SK-N-MC (cell line): Measurements from ENCODE around the gene SBNO1.
"Not testable (repeated sequence)": the region's sequence is repeated elsewhere in the genome, so short reads cannot be mapped to it uniquely, and the experiment has no call there.

Experiments
- DNase-seq: peaks from one replicate; pipeline ENCODE4 v3.0.0-alpha.2; 2011; ENCODE audit warnings: low read depth, low spot score
- H3K27ac ChIP-seq: fragments of 200-600 bp; sonication (generic); 2 replicates; pipeline ENCODE4 v1.5.1; 2016; ENCODE audit warnings: mixed run types
- H3K36me3 ChIP-seq: fragments of 200-600 bp; sonication (generic); 2 replicates; pipeline ENCODE4 v1.6.1; 2017; ENCODE audit warnings: antibody characterized with exemption, low read length, mixed read lengths; ENCODE audit not compliant: insufficient read depth
- H3K4me3 ChIP-seq: fragments of 200-600 bp; sonication (generic); 2 replicates; pipeline ENCODE4 v1.5.1; 2016
- H3K9ac ChIP-seq: fragments of 200-600 bp; sonication (generic); 2 replicates; pipeline ENCODE4 v1.8.0; 2017; ENCODE audit warnings: mixed run types, mixed read lengths; ENCODE audit not compliant: insufficient read length
- H3K9me3 ChIP-seq: fragments of 200-600 bp; sonication (generic); 2 replicates; pipeline ENCODE4 v1.6.1; 2017; ENCODE audit warnings: low read depth, mild to moderate bottlenecking, antibody characterized with exemption, low read length, moderate library complexity, mixed read lengths
- EZH2 ChIP-seq: fragments of 200-600 bp; sonication (generic); IDR thresholded peaks from one replicate; pipeline ENCODE4 v1.6.1; 2017; ENCODE audit warnings: antibody characterized with exemption
- FOXP2 ChIP-seq: optimal IDR thresholded peaks from 2 replicates; pipeline ENCODE3; 2011; ENCODE audit warnings: mild to moderate bottlenecking, moderate library complexity; ENCODE audit not compliant: insufficient read depth; ENCODE audit errors: extremely low read length, control extremely low read depth
- POLR2AphosphoS5 ChIP-seq: IDR thresholded peaks from 2 replicates; pipeline ENCODE4 v1.6.1; 2012; ENCODE audit warnings: mild to moderate bottlenecking, low read depth, low read length, borderline replicate concordance

SBNO1 gene

GRCh38 chr12:123384318-123384993, 19.8 kb upstream of the SBNO1 start:
- no peaks in the 10 kb centered on the region for H3K36me3 ChIP-seq
- no peaks in the 10 kb centered on the region for H3K9me3 ChIP-seq
- no peak for DNase-seq
- peak overlapping the region; percentile 95 for H3K4me3 ChIP-seq
- no peak overlapping the region for H3K27ac ChIP-seq
- H3K9ac ChIP-seq = peak overlapping the region; percentile 78
- TF ChIP-seq POLR2AphosphoS5 = no peak
- TF ChIP-seq FOXP2 = no peak
- no peak for TF ChIP-seq EZH2

DNA sequence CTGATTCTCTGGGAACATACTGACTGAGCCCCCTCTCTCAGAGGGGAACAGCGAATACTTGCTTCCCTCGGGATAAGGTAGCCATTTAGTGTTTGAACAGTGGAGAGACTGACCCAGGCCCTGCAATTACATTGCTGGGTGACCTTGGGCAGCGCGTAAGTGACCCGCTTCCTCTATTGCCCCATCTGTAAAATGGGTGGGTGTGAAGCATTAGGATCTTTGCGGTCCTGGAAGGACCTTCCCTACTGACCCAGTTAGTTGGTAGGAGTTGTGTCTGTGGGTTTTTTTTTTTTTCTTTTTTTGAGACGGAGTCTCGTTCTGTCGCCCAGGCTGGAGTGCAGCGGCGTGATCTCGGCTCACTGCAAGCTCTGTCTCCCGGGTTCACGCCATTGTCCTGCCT, 18.0 kb upstream of the SBNO1 start:
- Histone ChIP-seq H3K27ac (no peak overlapping the region), H3K9me3 (no peaks in the 10 kb centered on the region), H3K4me3 (no peak overlapping the region), H3K36me3 (no peaks in the 10 kb centered on the region), H3K9ac (no peak overlapping the region)
- no peak for DNase-seq
- no peak for TF ChIP-seq FOXP2

DNA sequence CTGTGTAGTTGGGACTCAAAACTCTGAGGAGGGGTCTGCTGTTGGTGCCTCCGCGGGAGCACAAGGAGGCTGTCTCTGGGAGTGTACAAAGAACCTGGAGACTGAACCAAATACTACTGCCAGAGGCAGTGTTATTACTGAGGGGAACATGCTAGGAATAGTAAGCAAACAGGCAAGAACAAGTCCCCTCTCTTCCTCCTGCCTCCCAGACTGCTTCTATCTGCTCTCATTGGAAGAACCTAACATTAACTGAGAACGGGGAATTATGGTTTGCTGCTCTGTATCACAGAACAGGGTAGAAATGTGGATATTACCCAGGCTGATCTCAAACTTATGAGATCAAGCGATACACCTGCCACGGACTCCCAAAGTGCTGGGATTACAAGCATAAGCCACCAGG, 14.7 kb upstream of the SBNO1 start:
- H3K9ac ChIP-seq = no peak overlapping the region
- no peak overlapping the region for H3K27ac ChIP-seq
- H3K9me3 ChIP-seq = no peaks in the 10 kb centered on the region
- DNase-seq = no peak
- no peak for TF ChIP-seq FOXP2
- no peak for TF ChIP-seq EZH2
- TF ChIP-seq POLR2AphosphoS5 = no peak
- H3K36me3 ChIP-seq = no peaks in the 10 kb centered on the region
- no peak overlapping the region for H3K4me3 ChIP-seq

DNA sequence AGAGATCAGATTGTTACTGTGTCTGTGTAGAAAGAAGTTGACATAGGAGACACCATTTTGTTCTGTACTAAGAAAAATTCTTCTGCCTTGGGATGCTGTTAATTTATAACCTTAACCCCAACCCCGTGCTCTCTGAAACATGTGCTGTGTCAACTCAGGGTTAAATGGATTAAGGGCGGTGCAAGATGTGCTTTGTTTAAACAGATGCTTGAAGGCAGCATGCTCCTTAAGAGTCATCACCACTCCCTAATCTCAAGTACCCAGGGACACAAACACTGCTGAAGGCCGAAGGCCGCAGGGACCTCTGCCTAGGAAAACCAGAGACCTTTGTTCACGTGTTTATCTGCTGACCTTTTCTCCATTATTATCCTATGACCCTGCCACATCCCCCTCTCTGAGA, 7.8 kb upstream of the SBNO1 start:
- not testable (repeated sequence) for H3K4me3 ChIP-seq, H3K36me3 ChIP-seq, DNase-seq, H3K9me3 ChIP-seq, H3K27ac ChIP-seq, H3K9ac ChIP-seq

- DNase-seq, H3K36me3 ChIP-seq: not testable (repeated sequence)
Observed at GRCh38 chr12:123371667-123372368, 7.2 kb upstream of the SBNO1 start.

DNA sequence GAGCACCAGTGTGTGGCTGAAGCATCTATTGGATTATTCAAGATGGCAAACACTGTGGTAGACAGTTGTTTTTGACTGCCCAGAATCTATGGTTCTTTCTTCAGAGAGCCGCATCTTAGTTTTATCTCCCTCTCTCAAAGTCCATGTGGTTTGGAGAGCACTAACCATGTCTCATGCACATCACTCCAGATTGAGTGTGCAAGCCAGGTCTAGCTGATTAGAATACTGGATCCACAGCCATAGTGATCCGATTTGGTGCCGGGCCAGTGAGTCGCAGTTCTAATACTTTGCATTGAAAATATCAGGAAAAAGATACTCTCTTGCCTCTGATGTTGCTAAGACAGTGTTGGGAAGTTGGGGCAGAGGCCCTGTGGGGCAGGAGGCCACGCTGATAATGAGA, 4.6 kb upstream of the SBNO1 start:
- H3K9ac ChIP-seq = no peak overlapping the region

More at GRCh38 chr12:123371667-123372368, 7.2 kb upstream of the SBNO1 start:
- not testable (repeated sequence) for H3K4me3 ChIP-seq, H3K27ac ChIP-seq, H3K9me3 ChIP-seq, H3K9ac ChIP-seq

DNA sequence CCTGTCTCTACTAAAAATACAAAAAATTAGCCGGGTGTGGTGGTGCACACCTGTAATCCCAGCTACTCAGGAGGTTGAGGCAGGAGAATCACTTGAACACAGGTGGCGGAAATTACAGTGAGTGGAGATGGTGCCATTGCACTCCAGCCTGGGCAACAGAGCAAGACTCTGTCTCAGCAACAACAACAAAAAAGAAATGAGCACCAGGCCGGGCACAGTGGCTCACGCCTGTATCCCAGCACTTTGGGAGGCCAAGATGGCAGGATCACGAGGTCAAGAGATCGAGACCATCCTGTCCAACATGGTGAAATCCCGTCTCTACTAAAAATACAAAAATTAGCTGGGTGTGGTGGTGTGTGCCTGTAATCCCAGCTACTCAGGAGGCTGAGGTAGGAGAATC, 3.8 kb upstream of the SBNO1 start:
- H3K9me3 ChIP-seq, H3K9ac ChIP-seq, DNase-seq, H3K27ac ChIP-seq, H3K36me3 ChIP-seq, H3K4me3 ChIP-seq: not testable (repeated sequence)

More for the DNA sequence above, 4.6 kb upstream of the SBNO1 start:
- Histone ChIP-seq H3K36me3 (no peaks in the 10 kb centered on the region), H3K27ac (no peak overlapping the region), H3K9me3 (no peaks in the 10 kb centered on the region), H3K4me3 (no peak overlapping the region)
- TF ChIP-seq POLR2AphosphoS5 (no peak), EZH2 (no peak), FOXP2 (no peak)
- no peak for DNase-seq

- H3K27ac ChIP-seq = no peak overlapping the region
- no peak for DNase-seq
- TF ChIP-seq POLR2AphosphoS5 = no peak
- TF ChIP-seq EZH2 = no peak
- TF ChIP-seq FOXP2 = no peak
- H3K9me3 ChIP-seq = no peaks in the 10 kb centered on the region
- H3K36me3 ChIP-seq = no peaks in the 10 kb centered on the region
- no peak overlapping the region for H3K9ac ChIP-seq
- no peak overlapping the region for H3K4me3 ChIP-seq
Observed at GRCh38 chr12:123367511-123367910, 2.9 kb upstream of the SBNO1 start.

GRCh38 chr12:123365025-123365917, 624 bp upstream of the SBNO1 start:
- Histone ChIP-seq H3K9me3 (no peaks in the 10 kb centered on the region), H3K27ac (peak overlapping the region; percentile 95), H3K9ac (peak overlapping the region; percentile 85), H3K36me3 (peaks cover 5% of the 10 kb centered on the region; the same call in 1 of the 2 replicates), H3K4me3 (peak overlapping the region; percentile 90)
- peak; percentile 93 for DNase-seq
- TF ChIP-seq EZH2 = no peak
- TF ChIP-seq POLR2AphosphoS5 = peak; percentile 93
